ENCODE measurements around the gene DDO.

- TF ChIP-seq POLR2A (IDR thresholded peaks at IDR 0.05; ENCODE audit: control extremely low read depth in 1 of 2, low read depth in 2 of 2, low read length in 2 of 2): no peak
- TF ChIP-seq EZH2 (IDR thresholded peaks at IDR 0.05; ENCODE audit: low read depth, low read length, severe bottlenecking): no peak
- TF ChIP-seq, protein P1, sequence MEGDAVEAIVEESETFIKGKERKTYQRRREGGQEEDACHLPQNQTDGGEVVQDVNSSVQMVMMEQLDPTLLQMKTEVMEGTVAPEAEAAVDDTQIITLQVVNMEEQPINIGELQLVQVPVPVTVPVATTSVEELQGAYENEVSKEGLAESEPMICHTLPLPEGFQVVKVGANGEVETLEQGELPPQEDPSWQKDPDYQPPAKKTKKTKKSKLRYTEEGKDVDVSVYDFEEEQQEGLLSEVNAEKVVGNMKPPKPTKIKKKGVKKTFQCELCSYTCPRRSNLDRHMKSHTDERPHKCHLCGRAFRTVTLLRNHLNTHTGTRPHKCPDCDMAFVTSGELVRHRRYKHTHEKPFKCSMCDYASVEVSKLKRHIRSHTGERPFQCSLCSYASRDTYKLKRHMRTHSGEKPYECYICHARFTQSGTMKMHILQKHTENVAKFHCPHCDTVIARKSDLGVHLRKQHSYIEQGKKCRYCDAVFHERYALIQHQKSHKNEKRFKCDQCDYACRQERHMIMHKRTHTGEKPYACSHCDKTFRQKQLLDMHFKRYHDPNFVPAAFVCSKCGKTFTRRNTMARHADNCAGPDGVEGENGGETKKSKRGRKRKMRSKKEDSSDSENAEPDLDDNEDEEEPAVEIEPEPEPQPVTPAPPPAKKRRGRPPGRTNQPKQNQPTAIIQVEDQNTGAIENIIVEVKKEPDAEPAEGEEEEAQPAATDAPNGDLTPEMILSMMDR (IDR thresholded peaks at IDR 0.05; ENCODE audit: control extremely low read depth in 1 of 3, insufficient read depth in 1 of 3, low read depth in 1 of 3, low read length in 3 of 3): no peak
- no peak for TF ChIP-seq BCL11A (IDR thresholded peaks at IDR 0.05; ENCODE audit: low read depth in 2 of 2, low read length in 2 of 2)
- no peak for TF ChIP-seq CEBPB (IDR thresholded peaks at IDR 0.05; ENCODE audit: low read depth, low read length)
- no peak for TF ChIP-seq POLR2AphosphoS5 (IDR thresholded peaks at IDR 0.05; ENCODE audit: low read depth, low read length)
- TF ChIP-seq BACH1 (IDR thresholded peaks at IDR 0.05; ENCODE audit: low read length): no peak
- TF ChIP-seq SUZ12 (IDR thresholded peaks at IDR 0.05; ENCODE audit: low read length): no peak
- no peak for TF ChIP-seq EP300 (IDR thresholded peaks at IDR 0.05; ENCODE audit: borderline replicate concordance in 1 of 2, low read depth in 2 of 2, low read length in 2 of 2)
- TF ChIP-seq SIN3A (conservative IDR thresholded peaks at IDR 0.05 in 1 of 2, IDR thresholded peaks at IDR 0.05 in 1 of 2; ENCODE audit: low read depth in 1 of 2, low read length in 2 of 2): no peak
- TF ChIP-seq EGR1 (IDR thresholded peaks at IDR 0.05; ENCODE audit: borderline replicate concordance, low read depth, low read length): no peak
- TF ChIP-seq JUN (IDR thresholded peaks at IDR 0.05; ENCODE audit: low read depth, low read length): no peak
Observed at GRCh38 chr6:110368284-110368683, 47.1 kb downstream of the DDO start.
